Skeletal muscle cell (primary cell): ENCODE data around the gene STX17.
"Not testable (repeated sequence)": the region's sequence is repeated elsewhere in the genome, so short reads cannot be mapped to it uniquely, and the experiment has no call there.

Source experiments
- DNase-seq: peaks from one replicate; pipeline ENCODE4 v3.0.0-alpha.2; 2010; ENCODE audit warnings: low read depth
- H3K4me3 ChIP-seq: 2 replicates; pipeline ENCODE4 v1.5.1; 2011; ENCODE audit warnings: low read depth, mild to moderate bottlenecking, control low read depth, low read length, moderate library complexity

Gene STX17

GRCh38 chr9:99906403-99907207 lies at the start of gene STX17:
Gene STX17 (plus strand): TSS chr9:99906654. CDS start chr9:99915240, 8,586 bp downstream.
- DNase-seq = peak; percentile 22
- peak within 1 kb of the TSS; percentile 86 for H3K4me3 ChIP-seq

GRCh38 chr9:99857576-99857975 lies 48.9 kb upstream of the STX17 start:
- not testable (repeated sequence) for H3K4me3 ChIP-seq, DNase-seq

- no peak for DNase-seq
- H3K4me3 ChIP-seq = no peak overlapping the region
Observed at GRCh38 chr9:99858087-99858486, 48.4 kb upstream of the STX17 start.

GRCh38 chr9:99859243-99859980 lies 47.0 kb upstream of the STX17 start:
- no peak for DNase-seq
- H3K4me3 ChIP-seq = no peak overlapping the region

GRCh38 chr9:99860266-99860665 lies 46.2 kb upstream of the STX17 start:
- DNase-seq = no peak
- H3K4me3 ChIP-seq = no peak overlapping the region

GRCh38 chr9:99863955-99864354 lies 42.5 kb upstream of the STX17 start:
- DNase-seq = no peak
- H3K4me3 ChIP-seq = no peak overlapping the region

GRCh38 chr9:99866398-99866797 lies 40.1 kb upstream of the STX17 start:
- H3K4me3 ChIP-seq = no peak overlapping the region
- DNase-seq = no peak

GRCh38 chr9:99867536-99867935 lies 38.9 kb upstream of the STX17 start:
- H3K4me3 ChIP-seq = no peak overlapping the region
- no peak for DNase-seq

- H3K4me3 ChIP-seq = no peak overlapping the region
- no peak for DNase-seq
Observed at GRCh38 chr9:99867968-99868367, 38.5 kb upstream of the STX17 start.

- no peak overlapping the region for H3K4me3 ChIP-seq
- no peak for DNase-seq
Observed at GRCh38 chr9:99868845-99869244, 37.6 kb upstream of the STX17 start.

GRCh38 chr9:99870126-99870525 lies 36.3 kb upstream of the STX17 start:
- DNase-seq = no peak
- H3K4me3 ChIP-seq = no peak overlapping the region

- DNase-seq = peak; percentile 45
- H3K4me3 ChIP-seq = no peak overlapping the region
Observed at GRCh38 chr9:99873531-99873930, 32.9 kb upstream of the STX17 start.

- DNase-seq = no peak
- H3K4me3 ChIP-seq = no peak overlapping the region
Observed at GRCh38 chr9:99873943-99874584, 32.4 kb upstream of the STX17 start.

- DNase-seq = no peak
- H3K4me3 ChIP-seq = no peak overlapping the region
Observed at GRCh38 chr9:99876190-99876589, 30.3 kb upstream of the STX17 start.

GRCh38 chr9:99878651-99879050 lies 27.8 kb upstream of the STX17 start:
- H3K4me3 ChIP-seq = no peak overlapping the region
- DNase-seq = no peak

- no peak for DNase-seq
- H3K4me3 ChIP-seq = no peak overlapping the region
Observed at GRCh38 chr9:99881769-99882168, 24.7 kb upstream of the STX17 start.

- H3K4me3 ChIP-seq = no peak overlapping the region
- DNase-seq = no peak
Observed at GRCh38 chr9:99885747-99886146, 20.7 kb upstream of the STX17 start.

GRCh38 chr9:99889120-99889519 lies 17.3 kb upstream of the STX17 start:
- no peak for DNase-seq
- no peak overlapping the region for H3K4me3 ChIP-seq

GRCh38 chr9:99894826-99895225 lies 11.6 kb upstream of the STX17 start:
- H3K4me3 ChIP-seq = no peak overlapping the region
- DNase-seq = no peak

- DNase-seq = no peak
- H3K4me3 ChIP-seq = no peak overlapping the region
Observed at GRCh38 chr9:99895510-99895909, 10.9 kb upstream of the STX17 start.
